ENCODE results near the gene AKAP6.

Gene AKAP6

DNA sequence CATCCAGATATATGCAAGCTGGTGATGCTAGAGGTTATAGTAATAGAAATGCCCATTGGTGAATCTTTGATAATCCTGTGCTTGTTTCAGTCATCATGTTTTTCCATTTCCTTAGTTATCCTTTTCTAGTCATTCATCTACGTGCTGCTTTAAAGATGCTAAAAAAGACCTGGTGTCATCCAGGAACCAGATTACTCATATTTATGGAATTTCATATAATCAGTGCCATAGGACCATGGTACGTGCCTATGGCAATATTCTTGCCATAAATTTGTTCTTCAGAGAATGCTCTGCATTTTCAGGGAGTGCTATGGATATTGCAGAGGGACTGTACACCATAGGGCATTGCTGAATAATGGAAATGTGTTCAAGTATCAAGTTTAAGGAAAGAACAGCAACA, 267.3 kb downstream of the AKAP6 start:
- no peaks in the 10 kb centered on the region for H3K4me1 ChIP-seq (ENCODE audit: control insufficient read depth, low read length)
- TF ChIP-seq, protein P1, sequence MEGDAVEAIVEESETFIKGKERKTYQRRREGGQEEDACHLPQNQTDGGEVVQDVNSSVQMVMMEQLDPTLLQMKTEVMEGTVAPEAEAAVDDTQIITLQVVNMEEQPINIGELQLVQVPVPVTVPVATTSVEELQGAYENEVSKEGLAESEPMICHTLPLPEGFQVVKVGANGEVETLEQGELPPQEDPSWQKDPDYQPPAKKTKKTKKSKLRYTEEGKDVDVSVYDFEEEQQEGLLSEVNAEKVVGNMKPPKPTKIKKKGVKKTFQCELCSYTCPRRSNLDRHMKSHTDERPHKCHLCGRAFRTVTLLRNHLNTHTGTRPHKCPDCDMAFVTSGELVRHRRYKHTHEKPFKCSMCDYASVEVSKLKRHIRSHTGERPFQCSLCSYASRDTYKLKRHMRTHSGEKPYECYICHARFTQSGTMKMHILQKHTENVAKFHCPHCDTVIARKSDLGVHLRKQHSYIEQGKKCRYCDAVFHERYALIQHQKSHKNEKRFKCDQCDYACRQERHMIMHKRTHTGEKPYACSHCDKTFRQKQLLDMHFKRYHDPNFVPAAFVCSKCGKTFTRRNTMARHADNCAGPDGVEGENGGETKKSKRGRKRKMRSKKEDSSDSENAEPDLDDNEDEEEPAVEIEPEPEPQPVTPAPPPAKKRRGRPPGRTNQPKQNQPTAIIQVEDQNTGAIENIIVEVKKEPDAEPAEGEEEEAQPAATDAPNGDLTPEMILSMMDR (IDR thresholded peaks at IDR 0.05; ENCODE audit: low read depth, low read length, poor library complexity, severe bottlenecking), result no peak
- no peak for TF ChIP-seq EZH2phosphoT487 (IDR thresholded peaks at IDR 0.05; ENCODE audit: borderline replicate concordance, low read length)
- H3K27ac ChIP-seq (ENCODE audit: low read depth, low read length), result no peak overlapping the region
- no peaks in the 10 kb centered on the region for H3K9me3 ChIP-seq (ENCODE audit: control insufficient read depth, insufficient read depth, low read length)
- no peaks in the 10 kb centered on the region for H3K27me3 ChIP-seq (ENCODE audit: control insufficient read depth, low read length)
- H3K79me2 ChIP-seq (ENCODE audit: control insufficient read depth, low read length), result no peaks in the 10 kb centered on the region
- H3K36me3 ChIP-seq (ENCODE audit: control insufficient read depth, low read length), result no peaks in the 10 kb centered on the region
- H3K4me3 ChIP-seq (ENCODE audit: low read length), result no peak overlapping the region
- H4K20me1 ChIP-seq (ENCODE audit: control insufficient read depth, insufficient read depth, low read depth, low read length), result no peaks in the 10 kb centered on the region
- no peaks in the 10 kb centered on the region for H3K9me2 ChIP-seq (replicated peaks; ENCODE audit: control insufficient read depth, low read length)
- no peaks in the 10 kb centered on the region for H3F3A ChIP-seq (ENCODE audit: control insufficient read depth, insufficient read depth)
- no peak overlapping the region for H3K4me2 ChIP-seq (ENCODE audit: low read length)

DNA sequence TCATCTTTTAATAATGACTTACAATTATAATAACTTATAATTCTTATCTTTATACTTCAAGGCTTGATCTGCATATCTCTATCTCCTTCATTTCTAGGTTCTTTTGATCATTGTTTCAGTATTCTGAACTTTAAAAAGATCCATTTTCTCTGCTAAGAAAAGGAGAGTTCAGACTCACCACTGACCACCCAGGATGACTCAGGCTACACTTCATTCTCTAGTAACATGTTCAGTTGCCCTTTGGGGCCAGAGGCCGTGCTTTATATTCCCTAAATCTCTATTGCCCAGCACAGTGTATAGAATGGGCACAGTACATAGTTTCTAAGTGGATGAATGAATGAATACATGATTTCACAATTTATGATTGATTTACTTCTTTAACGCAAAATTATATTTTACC, 268.7 kb downstream of the AKAP6 start:
- no peaks in the 10 kb centered on the region for H3K79me2 ChIP-seq (ENCODE audit: control insufficient read depth, low read length)
- H3K9me3 ChIP-seq (ENCODE audit: control insufficient read depth, insufficient read depth, low read length), result no peaks in the 10 kb centered on the region
- no peak overlapping the region for H3K27ac ChIP-seq (ENCODE audit: low read depth, low read length)
- no peak overlapping the region for H3K4me3 ChIP-seq (ENCODE audit: low read length)
- TF ChIP-seq, protein P1 (IDR thresholded peaks at IDR 0.05; ENCODE audit: low read depth, low read length, poor library complexity, severe bottlenecking), result no peak
- TF ChIP-seq EZH2phosphoT487 (IDR thresholded peaks at IDR 0.05; ENCODE audit: borderline replicate concordance, low read length), result no peak
- H3K9me2 ChIP-seq (replicated peaks; ENCODE audit: control insufficient read depth, low read length), result no peaks in the 10 kb centered on the region
- H4K20me1 ChIP-seq (ENCODE audit: control insufficient read depth, insufficient read depth, low read depth, low read length), result no peaks in the 10 kb centered on the region
- H3K36me3 ChIP-seq (ENCODE audit: control insufficient read depth, low read length), result no peaks in the 10 kb centered on the region
- H3F3A ChIP-seq (ENCODE audit: control insufficient read depth, insufficient read depth), result no peaks in the 10 kb centered on the region
- H3K4me1 ChIP-seq (ENCODE audit: control insufficient read depth, low read length), result no peaks in the 10 kb centered on the region
- no peaks in the 10 kb centered on the region for H3K27me3 ChIP-seq (ENCODE audit: control insufficient read depth, low read length)
- H3K4me2 ChIP-seq (ENCODE audit: low read length), result no peak overlapping the region

DNA sequence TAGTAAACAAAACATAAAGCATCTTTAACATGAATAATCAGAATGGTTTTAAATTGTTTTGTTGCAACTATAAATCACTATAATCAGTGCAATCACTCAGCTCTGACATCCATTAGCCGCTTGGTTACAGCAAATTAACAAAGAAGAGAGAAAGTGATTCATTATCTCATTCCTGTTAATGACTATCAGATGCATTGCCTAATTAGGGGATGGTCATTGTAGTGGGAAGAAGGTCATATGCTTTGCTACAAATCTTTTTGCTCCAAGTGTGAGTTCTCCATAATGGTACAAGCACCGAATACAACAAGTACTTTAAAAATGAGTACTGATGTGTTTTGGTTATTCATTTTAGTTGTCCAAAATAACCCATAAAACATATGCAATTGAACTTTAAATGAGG, 272.0 kb downstream of the AKAP6 start:
- H3K4me1 ChIP-seq (ENCODE audit: control insufficient read depth, low read length), result no peaks in the 10 kb centered on the region
- H3K27me3 ChIP-seq (ENCODE audit: control insufficient read depth, low read length), result no peaks in the 10 kb centered on the region
- no peak overlapping the region for H3K4me3 ChIP-seq (ENCODE audit: low read length)
- H3K79me2 ChIP-seq (ENCODE audit: control insufficient read depth, low read length), result no peaks in the 10 kb centered on the region
- H3K4me2 ChIP-seq (ENCODE audit: low read length), result no peak overlapping the region
- no peak overlapping the region for H3K27ac ChIP-seq (ENCODE audit: low read depth, low read length)
- no peaks in the 10 kb centered on the region for H3K36me3 ChIP-seq (ENCODE audit: control insufficient read depth, low read length)
- no peaks in the 10 kb centered on the region for H3F3A ChIP-seq (ENCODE audit: control insufficient read depth, insufficient read depth)
- H3K9me3 ChIP-seq (ENCODE audit: control insufficient read depth, insufficient read depth, low read length), result no peaks in the 10 kb centered on the region
- no peaks in the 10 kb centered on the region for H3K9me2 ChIP-seq (replicated peaks; ENCODE audit: control insufficient read depth, low read length)
- no peak for TF ChIP-seq EZH2phosphoT487 (IDR thresholded peaks at IDR 0.05; ENCODE audit: borderline replicate concordance, low read length)
- TF ChIP-seq, protein P1 (IDR thresholded peaks at IDR 0.05; ENCODE audit: low read depth, low read length, poor library complexity, severe bottlenecking), result no peak
- H4K20me1 ChIP-seq (ENCODE audit: control insufficient read depth, insufficient read depth, low read depth, low read length), result no peaks in the 10 kb centered on the region

DNA sequence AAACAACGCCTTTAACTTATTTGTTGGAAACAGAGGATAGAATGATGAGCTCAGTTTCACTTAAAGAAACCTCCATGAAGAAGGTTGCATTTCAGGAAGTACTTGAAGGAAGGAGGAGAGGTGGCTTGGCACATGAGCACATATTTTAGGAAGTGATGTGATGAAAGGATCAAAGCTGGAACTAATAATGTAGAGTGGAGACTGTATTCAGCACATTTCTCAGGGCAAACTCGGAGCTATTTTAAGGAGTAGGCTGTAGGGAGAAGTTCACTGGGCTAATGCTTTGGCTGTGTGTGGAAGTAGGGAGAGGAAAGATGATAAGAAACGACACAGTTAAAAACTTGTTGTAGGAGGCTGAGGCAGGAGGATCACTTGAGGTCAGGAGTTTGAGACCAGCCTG, 272.8 kb downstream of the AKAP6 start:
- TF ChIP-seq, protein P1 (IDR thresholded peaks at IDR 0.05; ENCODE audit: low read depth, low read length, poor library complexity, severe bottlenecking), result no peak
- no peak for TF ChIP-seq EZH2phosphoT487 (IDR thresholded peaks at IDR 0.05; ENCODE audit: borderline replicate concordance, low read length)
- no peaks in the 10 kb centered on the region for H3K9me2 ChIP-seq (replicated peaks; ENCODE audit: control insufficient read depth, low read length)
- H3K27me3 ChIP-seq (ENCODE audit: control insufficient read depth, low read length), result no peaks in the 10 kb centered on the region
- H3K36me3 ChIP-seq (ENCODE audit: control insufficient read depth, low read length), result no peaks in the 10 kb centered on the region
- no peaks in the 10 kb centered on the region for H3K9me3 ChIP-seq (ENCODE audit: control insufficient read depth, insufficient read depth, low read length)
- H4K20me1 ChIP-seq (ENCODE audit: control insufficient read depth, insufficient read depth, low read depth, low read length), result no peaks in the 10 kb centered on the region
- H3K27ac ChIP-seq (ENCODE audit: low read depth, low read length), result no peak overlapping the region
- H3K4me3 ChIP-seq (ENCODE audit: low read length), result no peak overlapping the region
- H3K79me2 ChIP-seq (ENCODE audit: control insufficient read depth, low read length), result no peaks in the 10 kb centered on the region
- H3F3A ChIP-seq (ENCODE audit: control insufficient read depth, insufficient read depth), result no peaks in the 10 kb centered on the region
- H3K4me2 ChIP-seq (ENCODE audit: low read length), result no peak overlapping the region
- no peaks in the 10 kb centered on the region for H3K4me1 ChIP-seq (ENCODE audit: control insufficient read depth, low read length)
